Esophagus squamous epithelium (tissue), 5 donors: Measurements from ENCODE around the gene UBXN11. TPM values are rescaled to one million over a fixed set of nuclear protein-coding genes. Genes with fewer than 3 reads are reported as not detected.

Experiments
- DNase-seq: peaks from one replicate; lab custom pipeline; 2025; lab: John Stamatoyannopoulos, UW
- H3K27ac ChIP-seq, 4 donors: fragments of 200-600 bp; sonication (generic); one replicate each; pipeline ENCODE4 v1.5.1; 2016 to 2019; ENCODE audit warnings: mild to moderate bottlenecking in 1 of 4
- H3K27me3 ChIP-seq, 4 donors: fragments of 200-600 bp; sonication (generic); 1 replicate in 3 of 4; 2 replicates in 1 of 4; pipeline versions ENCODE4 v1.5.1 to v1.6.0; 2017 to 2021; ENCODE audit warnings: antibody characterized with exemption in 1 of 4
- H3K36me3 ChIP-seq, 3 donors: fragments of 200-600 bp; sonication (generic); one replicate each; pipeline ENCODE4 v1.5.1; 2016 to 2019
- H3K4me1 ChIP-seq, 3 donors: fragments of 200-600 bp; sonication (generic); one replicate each; pipeline ENCODE4 v1.5.1; 2017 to 2019
- H3K4me3 ChIP-seq, 4 donors: fragments of 200-600 bp; sonication (generic); 1 replicate in 3 of 4; 2 replicates in 1 of 4; pipeline ENCODE4 v1.5.1; 2016 to 2019; ENCODE audit warnings: mild to moderate bottlenecking in 2 of 4, moderate library complexity in 1 of 4
- H3K9me3 ChIP-seq, 3 donors: fragments of 200-600 bp; sonication (generic); one replicate each; pipeline ENCODE4 v1.5.1; 2016 to 2019
- POLR2A ChIP-seq, 4 donors: fragments of 450-650 bp; IDR thresholded peaks; one replicate each; pipeline ENCODE4 v1.6.1; 2017; ENCODE audit warnings: antibody characterized with exemption in 4 of 4, mild to moderate bottlenecking in 4 of 4, moderate library complexity in 3 of 4
- WGBS, 2 donors: methylation state at CpG; one replicate each; pipeline ENCODE4 v1.1.5; 2018; 5-methylcytosine and 5-hydroxymethylcytosine counted together
- intact Hi-C: fragments of 100-400 bp; cut with DNase I; formaldehyde crosslinking; loops from one replicate; pipeline ENCODE4 v1.15.0; 2022
- total RNA-seq, 4 donors: library from RNA; depleted of rRNA; stranded (reverse); fragments of >200 nt; gene quantifications; one replicate each; pipeline ENCODE4 v1.1.0, GENCODE V29; 2016
- TF ChIP-seq, protein P1 (sequence below), 6 experiments: fragments of 450-650 bp in 4 of 6; fragments of 200-600 bp in 2 of 6; sonication (generic) in 2 of 6; IDR thresholded peaks; one replicate each; pipeline ENCODE4 v1.5.1; 2016 to 2019; ENCODE audit warnings: antibody characterized with exemption in 6 of 6, mild to moderate bottlenecking in 4 of 6, moderate library complexity in 4 of 6
- donor health status: DM: yes; HTN: yes; CAD: no.

UBXN11 gene
- total RNA-seq, 4 donors from 2014 or later: 3.2 to 9.2 (median 3.7) TPM

DNA sequence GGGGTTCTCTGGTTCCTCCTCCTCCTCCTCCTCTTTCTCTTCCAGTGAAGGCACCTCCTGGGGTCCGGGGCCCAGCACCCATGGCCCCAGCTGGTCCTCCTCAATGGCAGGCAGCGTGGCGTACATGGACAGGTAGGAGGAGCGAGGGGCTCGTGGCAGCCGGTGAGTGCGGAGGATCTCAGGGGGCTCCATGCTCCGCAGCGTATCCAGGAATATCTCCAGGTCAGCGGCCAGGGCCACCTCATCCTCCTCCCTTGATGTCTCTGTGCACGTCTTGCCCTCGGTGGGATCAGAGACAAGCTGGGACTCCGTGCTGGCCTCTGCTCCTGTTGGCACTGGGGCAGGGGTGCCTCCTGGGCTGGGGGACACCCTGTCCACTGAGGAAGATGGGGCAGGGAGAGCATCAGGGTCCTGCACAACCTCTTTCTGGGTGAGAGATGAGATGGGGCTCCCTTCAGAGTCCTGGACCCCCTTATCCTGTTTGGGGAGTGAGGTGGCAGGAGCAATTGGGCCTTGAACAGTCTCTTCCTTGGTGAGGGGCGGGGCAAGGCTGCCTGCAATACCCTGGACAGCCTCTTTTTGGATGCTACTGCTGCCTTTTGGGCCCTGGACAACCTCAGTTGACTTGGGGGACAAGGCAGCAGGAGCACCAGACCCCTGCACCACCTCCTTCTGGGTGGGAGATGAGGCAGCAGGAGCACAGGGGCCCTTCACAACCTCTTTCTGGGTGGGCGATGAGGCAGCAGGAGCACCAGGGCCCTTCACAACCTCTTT lies 37.9 kb upstream of the UBXN11 start:
- H3K36me3 ChIP-seq: peaks cover 0 to 74% (median 8%) of the 10 kb centered on the region in 3 donors
- no peaks in the 10 kb centered on the region for H3K9me3 ChIP-seq
- H3K4me3 ChIP-seq: no peak overlapping the region
- intact Hi-C loops: no loop called here
- TF ChIP-seq, protein P1, sequence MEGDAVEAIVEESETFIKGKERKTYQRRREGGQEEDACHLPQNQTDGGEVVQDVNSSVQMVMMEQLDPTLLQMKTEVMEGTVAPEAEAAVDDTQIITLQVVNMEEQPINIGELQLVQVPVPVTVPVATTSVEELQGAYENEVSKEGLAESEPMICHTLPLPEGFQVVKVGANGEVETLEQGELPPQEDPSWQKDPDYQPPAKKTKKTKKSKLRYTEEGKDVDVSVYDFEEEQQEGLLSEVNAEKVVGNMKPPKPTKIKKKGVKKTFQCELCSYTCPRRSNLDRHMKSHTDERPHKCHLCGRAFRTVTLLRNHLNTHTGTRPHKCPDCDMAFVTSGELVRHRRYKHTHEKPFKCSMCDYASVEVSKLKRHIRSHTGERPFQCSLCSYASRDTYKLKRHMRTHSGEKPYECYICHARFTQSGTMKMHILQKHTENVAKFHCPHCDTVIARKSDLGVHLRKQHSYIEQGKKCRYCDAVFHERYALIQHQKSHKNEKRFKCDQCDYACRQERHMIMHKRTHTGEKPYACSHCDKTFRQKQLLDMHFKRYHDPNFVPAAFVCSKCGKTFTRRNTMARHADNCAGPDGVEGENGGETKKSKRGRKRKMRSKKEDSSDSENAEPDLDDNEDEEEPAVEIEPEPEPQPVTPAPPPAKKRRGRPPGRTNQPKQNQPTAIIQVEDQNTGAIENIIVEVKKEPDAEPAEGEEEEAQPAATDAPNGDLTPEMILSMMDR (IDR thresholded peaks at IDR 0.05): no peak
- no peak for TF ChIP-seq POLR2A (IDR thresholded peaks at IDR 0.05)
- WGBS, 2 donors: 60% methylated on average over 1 of the region's 15 CpGs; no CpG with 5 or more reads in 1 of the 2 donors
- no peak for DNase-seq
- no peak overlapping the region for H3K27ac ChIP-seq
- H3K4me1 ChIP-seq: peaks cover 0 to 5% (median 0%) of the 10 kb centered on the region in 3 donors
- no peaks in the 10 kb centered on the region for H3K27me3 ChIP-seq

DNA sequence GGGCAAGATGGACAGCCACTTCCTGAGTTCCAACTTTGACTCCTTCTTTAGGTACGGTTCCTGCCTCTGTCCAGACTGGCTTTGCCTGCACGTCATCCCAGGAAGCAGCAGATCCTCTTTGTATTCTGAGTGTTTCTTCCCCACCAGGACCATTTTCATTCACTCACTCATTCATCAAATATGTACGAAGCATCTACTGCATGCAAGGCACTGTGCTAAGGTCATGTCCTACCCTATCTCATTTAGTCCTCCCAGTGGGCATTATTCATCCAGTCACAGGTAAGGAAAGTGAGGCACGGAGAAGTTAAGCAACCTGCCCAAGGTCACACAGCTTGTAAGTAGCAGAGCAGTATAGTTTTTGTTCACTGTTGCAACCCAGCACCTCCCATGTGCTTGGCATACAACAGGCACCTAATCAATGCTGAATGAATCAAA lies 33.6 kb upstream of the UBXN11 start:
- intact Hi-C loops: no loop called here
- DNase-seq: no peak
- Histone ChIP-seq H3K9me3 (no peaks in the 10 kb centered on the region), H3K36me3 (peaks cover 0 to 71% (median 0%) of the 10 kb centered on the region in 3 donors), H3K27me3 (peaks cover 0 to 15% (median 0%) of the 10 kb centered on the region in 4 donors), H3K4me1 (peaks cover 3 to 25% (median 5%) of the 10 kb centered on the region in 3 donors), H3K4me3 (no peak overlapping the region), H3K27ac (no peak overlapping the region)
- WGBS, 2 donors: 55 to 70% methylated on average over 4 of the region's 4 CpGs
- no peak for TF ChIP-seq POLR2A (IDR thresholded peaks at IDR 0.05)
- TF ChIP-seq, protein P1 (IDR thresholded peaks at IDR 0.05): no peak

DNA sequence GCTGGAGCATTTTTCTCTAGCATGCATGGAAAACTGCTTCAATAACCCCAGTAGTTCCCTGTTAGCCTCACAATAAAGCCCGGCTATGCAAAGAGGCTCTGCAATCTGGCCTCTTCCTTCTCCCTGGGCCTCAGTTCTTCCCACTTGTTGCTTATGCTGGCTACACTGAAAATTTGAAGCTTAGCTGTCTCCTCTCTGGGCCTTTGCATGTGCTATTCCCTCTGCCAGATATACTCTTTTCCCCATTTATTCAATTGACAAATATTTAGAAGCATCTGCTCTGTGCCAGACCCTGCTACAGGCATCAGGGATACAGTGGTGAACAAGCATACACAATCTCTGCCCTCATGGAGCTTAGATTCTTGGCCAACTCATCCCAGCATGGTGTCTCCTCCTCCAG lies 32.2 kb upstream of the UBXN11 start:
- WGBS, 2 donors: 69 to 100% methylated on average over 1 of the region's 1 CpG
- intact Hi-C loops: no loop called here
- no peak for DNase-seq
- H3K9me3 ChIP-seq: no peaks in the 10 kb centered on the region
- TF ChIP-seq POLR2A (IDR thresholded peaks at IDR 0.05): no peak
- TF ChIP-seq, protein P1 (IDR thresholded peaks at IDR 0.05): no peak
- peaks cover 3 to 26% (median 5%) of the 10 kb centered on the region in 3 donors for H3K4me1 ChIP-seq
- H3K27ac ChIP-seq: no peak overlapping the region
- no peak overlapping the region for H3K4me3 ChIP-seq
- peaks cover 0 to 29% (median 0%) of the 10 kb centered on the region in 4 donors for H3K27me3 ChIP-seq
- peaks cover 0 to 69% (median 0%) of the 10 kb centered on the region in 3 donors for H3K36me3 ChIP-seq

DNA sequence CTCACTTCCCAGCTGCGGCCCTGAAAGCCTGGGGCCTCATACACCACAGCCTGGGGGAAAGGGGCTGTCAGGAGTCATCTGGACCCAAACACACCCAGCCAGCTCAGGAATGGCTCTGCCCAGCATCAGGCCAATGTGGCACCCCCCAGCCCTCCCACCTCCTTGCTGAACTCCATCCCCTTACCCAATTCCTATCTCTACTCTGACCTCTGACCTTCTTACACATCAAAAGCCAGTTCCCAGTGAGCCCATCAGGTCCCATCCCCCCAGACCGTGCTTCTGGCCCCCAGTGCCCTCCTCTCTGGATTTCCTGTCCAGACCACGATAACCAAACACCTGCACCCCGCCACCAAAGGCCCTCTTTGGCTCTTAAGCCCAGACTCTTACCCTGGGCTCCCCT lies 31.2 kb upstream of the UBXN11 start:
- intact Hi-C loops: no loop called here
- no peak overlapping the region for H3K4me3 ChIP-seq
- 91 to 100% methylated on average over 2 to 4 of the region's 4 CpGs for WGBS, 2 donors
- TF ChIP-seq, protein P1 (IDR thresholded peaks at IDR 0.05): no peak
- no peak for TF ChIP-seq POLR2A (IDR thresholded peaks at IDR 0.05)
- peaks cover 0 to 66% (median 0%) of the 10 kb centered on the region in 3 donors for H3K36me3 ChIP-seq
- no peaks in the 10 kb centered on the region for H3K9me3 ChIP-seq
- peaks cover 3 to 26% (median 5%) of the 10 kb centered on the region in 3 donors for H3K4me1 ChIP-seq
- peaks cover 0 to 37% (median 0%) of the 10 kb centered on the region in 4 donors for H3K27me3 ChIP-seq
- no peak for DNase-seq
- peak overlapping the region in 3 of 4 donors; percentile 68 to 86 (median 77) for H3K27ac ChIP-seq

DNA sequence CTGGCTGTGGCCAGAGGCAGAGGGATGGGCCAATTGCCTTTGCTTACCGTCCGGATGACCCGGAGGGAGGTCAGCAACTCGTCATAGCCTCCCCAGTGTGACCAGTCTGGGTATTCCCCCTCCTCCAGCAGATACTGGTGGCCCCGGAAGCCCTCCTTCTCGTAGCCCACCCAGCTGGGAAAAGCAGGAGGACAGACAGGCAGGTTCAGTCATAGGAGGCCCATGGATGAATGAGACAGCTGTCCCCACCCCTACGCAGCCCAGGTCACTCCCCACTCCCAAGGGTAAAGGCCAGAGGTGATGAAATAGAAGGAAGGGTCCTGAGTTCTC lies 30.7 kb upstream of the UBXN11 start:
- Histone ChIP-seq H3K36me3 (peaks cover 0 to 62% (median 0%) of the 10 kb centered on the region in 3 donors), H3K9me3 (no peaks in the 10 kb centered on the region), H3K27me3 (peaks cover 0 to 42% (median 0%) of the 10 kb centered on the region in 4 donors), H3K27ac (peak overlapping the region; percentile 47 to 86 (median 72)), H3K4me3 (peak overlapping the region in 1 of 4 donors; percentile 54), H3K4me1 (peaks cover 3 to 26% (median 5%) of the 10 kb centered on the region in 3 donors)
- DNase-seq: no peak
- intact Hi-C loops: no loop called here
- TF ChIP-seq POLR2A (IDR thresholded peaks at IDR 0.05): no peak
- TF ChIP-seq, protein P1 (IDR thresholded peaks at IDR 0.05): no peak
- 82% methylated on average over 3 of the region's 7 CpGs; no CpG with 5 or more reads in 1 of the 2 donors for WGBS, 2 donors
